Ishikawa (cell line): ENCODE data around the gene GRIK4.

Experiments used
- CEBPB ChIP-seq: IDR thresholded peaks from 2 replicates; pipeline ENCODE4 v1.6.1; 2012
- FOXM1 ChIP-seq: IDR thresholded peaks from 2 replicates; pipeline ENCODE4 v1.6.1; 2012; ENCODE audit warnings: low read depth, borderline replicate concordance
- RAD21 ChIP-seq: IDR thresholded peaks from 2 replicates; pipeline ENCODE4 v1.6.1; 2012; ENCODE audit warnings: low read depth
- YY1 ChIP-seq: IDR thresholded peaks from 2 replicates; pipeline ENCODE4 v1.6.1; 2012; ENCODE audit warnings: low read depth
- ZBTB7A ChIP-seq: IDR thresholded peaks from 2 replicates; pipeline ENCODE4 v1.6.1; 2012; ENCODE audit warnings: low read depth
- TF ChIP-seq, protein P1 (sequence below): IDR thresholded peaks from 2 replicates; pipeline ENCODE4 v1.6.1; 2012
- TF ChIP-seq, protein P2 (sequence below): IDR thresholded peaks from 2 replicates; pipeline ENCODE4 v1.6.1; 2012

DNA sequence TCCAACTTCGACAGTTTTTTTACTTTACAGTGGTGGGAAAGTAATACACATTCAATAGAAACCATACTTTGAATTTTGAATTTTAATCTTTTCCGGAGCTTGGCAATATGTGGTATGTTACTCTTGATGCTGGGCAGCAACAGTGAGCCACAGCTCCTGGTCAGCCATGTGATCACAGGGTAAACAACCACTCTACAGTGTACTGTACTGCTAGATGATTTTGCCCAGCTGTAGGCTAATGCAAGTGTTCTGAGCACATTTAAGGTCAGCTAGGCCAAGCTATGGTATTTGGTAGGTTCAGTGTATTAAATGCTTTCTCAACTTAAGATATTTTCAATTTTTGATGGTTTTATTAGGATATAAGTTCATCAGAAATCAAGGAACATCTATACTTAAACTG lies 48.7 kb upstream of the GRIK4 start:
- TF ChIP-seq CEBPB (no peak), YY1 (no peak), RAD21 (no peak), ZBTB7A (no peak), FOXM1 (no peak)
- TF ChIP-seq, protein P1, sequence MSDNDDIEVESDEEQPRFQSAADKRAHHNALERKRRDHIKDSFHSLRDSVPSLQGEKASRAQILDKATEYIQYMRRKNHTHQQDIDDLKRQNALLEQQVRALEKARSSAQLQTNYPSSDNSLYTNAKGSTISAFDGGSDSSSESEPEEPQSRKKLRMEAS = no peak
- TF ChIP-seq, protein P2, sequence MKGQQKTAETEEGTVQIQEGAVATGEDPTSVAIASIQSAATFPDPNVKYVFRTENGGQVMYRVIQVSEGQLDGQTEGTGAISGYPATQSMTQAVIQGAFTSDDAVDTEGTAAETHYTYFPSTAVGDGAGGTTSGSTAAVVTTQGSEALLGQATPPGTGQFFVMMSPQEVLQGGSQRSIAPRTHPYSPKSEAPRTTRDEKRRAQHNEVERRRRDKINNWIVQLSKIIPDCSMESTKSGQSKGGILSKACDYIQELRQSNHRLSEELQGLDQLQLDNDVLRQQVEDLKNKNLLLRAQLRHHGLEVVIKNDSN = no peak
